Cardiac muscle cell (in vitro differentiated cells and primary cell): ENCODE data around the gene TRIM33. TPM values are rescaled to one million over a fixed set of nuclear protein-coding genes. Genes with fewer than 3 reads are reported as not detected.

Experiments
- DNase-seq, 2 donors: peaks; one replicate each; pipeline versions ENCODE4 v3.0.0 to v3.0.0-alpha.2; 2010 to 2017; ENCODE audit warnings: low read depth in 1 of 2, low spot score in 1 of 2
- H3K27ac ChIP-seq: fragments of 200-600 bp; sonication (generic); 2 replicates; pipeline ENCODE4 v1.5.1; 2016
- H3K27me3 ChIP-seq: fragments of 200-600 bp; sonication (generic); 2 replicates; pipeline ENCODE4 v1.6.0; 2016; ENCODE audit warnings: control low read depth
- H3K36me3 ChIP-seq: fragments of 200-600 bp; sonication (generic); 2 replicates; pipeline ENCODE4 v1.5.1; 2016; ENCODE audit warnings: control low read depth
- H3K4me1 ChIP-seq: fragments of 200-600 bp; sonication (generic); 2 replicates; pipeline ENCODE4 v1.8.1; 2017; ENCODE audit warnings: low read depth, mild to moderate bottlenecking, mixed run types
- H3K4me3 ChIP-seq: fragments of 200-600 bp; sonication (generic); 2 replicates; pipeline ENCODE4 v1.5.1; 2016; ENCODE audit warnings: mild to moderate bottlenecking
- H3K9me3 ChIP-seq: fragments of 200-600 bp; sonication (generic); 2 replicates; pipeline ENCODE4 v1.5.1; 2017; ENCODE audit warnings: low read depth, mild to moderate bottlenecking, control low read depth
- CTCF ChIP-seq: IDR thresholded peaks from 2 replicates; pipeline ENCODE4 v1.5.1; 2012; ENCODE audit warnings: low read depth, mild to moderate bottlenecking, low read length
- polyA plus RNA-seq: library from polyadenylated mRNA; unstranded; fragments of >200 nt; fragmentation: Nextera tagmentation; extraction: Ambion mirVana; gene quantifications from 2 replicates; pipeline ENCODE4 v1.2.1, GENCODE V29; 2016
- total RNA-seq: library from RNA; depleted of rRNA; stranded (reverse); fragments of >200 nt; gene quantifications from 2 replicates; pipeline ENCODE4 v1.2.3, GENCODE V29; 2016

TRIM33 gene
- total RNA-seq (28.8 and 40.8 TPM in 2 replicates), polyA plus RNA-seq (32.2 and 44.3 TPM in 2 replicates)

GRCh38 chr1:114511032-114511785 lies at the start of gene TRIM33:
Gene TRIM33 (minus strand): TSS chr1:114511203. CDS start chr1:114511076, 127 bp downstream.
- peak; percentile 96 for DNase-seq
- no peaks in the 10 kb centered on the region for H3K27me3 ChIP-seq
- H3K9me3 ChIP-seq, result no peaks in the 10 kb centered on the region
- H3K36me3 ChIP-seq, result peaks cover 8% of the 10 kb centered on the region
- H3K4me1 ChIP-seq, result peaks cover 36% of the 10 kb centered on the region
- peak within 1 kb of the TSS; percentile 84 for H3K4me3 ChIP-seq
- no peak for TF ChIP-seq CTCF
- H3K27ac ChIP-seq, result peak within 1 kb of the TSS; percentile 93

- no peak for TF ChIP-seq CTCF
- H3K36me3 ChIP-seq, result no peaks in the 10 kb centered on the region
- no peaks in the 10 kb centered on the region for H3K27me3 ChIP-seq
- H3K4me3 ChIP-seq, result no peak overlapping the region
- H3K4me1 ChIP-seq, result no peaks in the 10 kb centered on the region
- H3K9me3 ChIP-seq, result no peaks in the 10 kb centered on the region
- H3K27ac ChIP-seq, result no peak overlapping the region
- no peak for DNase-seq
Observed at GRCh38 chr1:114559356-114559755, 48.4 kb upstream of the TRIM33 start.

GRCh38 chr1:114558544-114558943 lies 47.5 kb upstream of the TRIM33 start:
- DNase-seq, result peak; percentile 10 to 29
- Histone ChIP-seq H3K27ac (no peak overlapping the region), H3K27me3 (no peaks in the 10 kb centered on the region), H3K9me3 (no peaks in the 10 kb centered on the region), H3K4me1 (no peaks in the 10 kb centered on the region), H3K36me3 (no peaks in the 10 kb centered on the region), H3K4me3 (no peak overlapping the region)
- TF ChIP-seq CTCF, result peak; percentile 42

GRCh38 chr1:114554577-114554976 lies 43.6 kb upstream of the TRIM33 start:
- H3K4me1 ChIP-seq, result no peaks in the 10 kb centered on the region
- no peak overlapping the region for H3K4me3 ChIP-seq
- no peak overlapping the region for H3K27ac ChIP-seq
- H3K27me3 ChIP-seq, result no peaks in the 10 kb centered on the region
- H3K36me3 ChIP-seq, result no peaks in the 10 kb centered on the region
- DNase-seq, result no peak
- TF ChIP-seq CTCF, result no peak
- no peaks in the 10 kb centered on the region for H3K9me3 ChIP-seq

GRCh38 chr1:114552106-114552639 lies 41.2 kb upstream of the TRIM33 start:
- Histone ChIP-seq H3K9me3 (no peaks in the 10 kb centered on the region), H3K27me3 (no peaks in the 10 kb centered on the region), H3K4me1 (no peaks in the 10 kb centered on the region), H3K27ac (no peak overlapping the region), H3K4me3 (no peak overlapping the region), H3K36me3 (no peaks in the 10 kb centered on the region)
- no peak for DNase-seq
- TF ChIP-seq CTCF, result no peak
